ENCODE measurements around the gene PTGER3. TPM values are rescaled to one million over a fixed set of nuclear protein-coding genes. Genes with fewer than 3 reads are reported as not detected.

Gene PTGER3
- total and polyA plus RNA-seq, 10 of the 15 experiments (the other 5 are each of a cell fraction or from before 2014, with no cell fraction given): under 0.01 to 0.04 (median 0.02) TPM; not detected in 7

DNA sequence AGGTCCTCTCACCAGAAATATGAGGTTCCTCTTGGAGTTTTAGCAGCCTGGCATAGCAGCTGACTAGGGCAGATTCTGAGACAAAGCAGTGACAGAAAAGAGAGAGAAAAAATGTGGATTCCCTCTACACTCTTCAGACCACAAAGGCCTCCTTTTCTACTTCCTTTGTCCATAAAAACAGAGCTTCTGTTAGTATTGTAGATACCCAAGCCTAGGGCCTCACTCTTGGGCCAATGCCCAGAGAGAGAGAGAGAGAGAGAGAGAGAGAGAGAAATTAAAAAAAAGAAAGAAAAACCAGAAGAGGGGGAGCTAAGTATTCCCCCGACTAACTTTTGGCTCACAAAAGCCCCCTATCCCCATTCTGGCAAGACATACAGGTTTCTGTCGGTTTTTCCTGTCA lies 35.7 kb upstream of the PTGER3 start:
- Histone ChIP-seq H4K20me1 (ENCODE audit: control insufficient read depth, insufficient read depth) (no peaks in the 10 kb centered on the region), H3K4me2 (ENCODE audit: control insufficient read depth, insufficient read depth) (no peak overlapping the region), H3K4me1 (ENCODE audit: control insufficient read depth, insufficient read depth, low read length) (no peaks in the 10 kb centered on the region), H3K9ac (ENCODE audit: control insufficient read depth, insufficient read depth, low read length) (no peak overlapping the region), H3K4me3 (no peak overlapping the region), H3K9me3 (replicated peaks; ENCODE audit: control insufficient read depth, insufficient read depth, low read length) (no peaks in the 10 kb centered on the region), H3K27ac (ENCODE audit: control insufficient read depth, insufficient read depth) (no peak overlapping the region), H3K27me3 (replicated peaks in 1 of 2; ENCODE audit: control insufficient read depth in 2 of 2, insufficient read depth in 2 of 2, low read length in 1 of 2) (no peaks in the 10 kb centered on the region), H3K36me3 (ENCODE audit: control insufficient read depth in 2 of 2, insufficient read depth in 2 of 2, low read length in 1 of 2) (no peaks in the 10 kb centered on the region), H3K79me2 (ENCODE audit: control insufficient read depth, insufficient read depth, low read length) (peaks cover 27% of the 10 kb centered on the region), H2AFZ (ENCODE audit: control insufficient read depth, low read depth, low read length) (no peak overlapping the region)
- SMC1A ChIA-PET (ENCODE audit: uncharacterized antibody, unreplicated experiment): no interaction called here
- DNase-seq (ENCODE audit: low read depth, low spot score): no peak
- WGBS (ENCODE audit: insufficient coverage, insufficient replicate concordance, low lambda C conversion rate, missing lambda C conversion rate): 66% methylated on average over 2 of the region's 2 CpGs
- no TSS peak for BruUV-seq (replicated peaks)
- CTCF ChIA-PET: no interaction called here
- RAD21 ChIA-PET (ENCODE audit: unreplicated experiment): no interaction called here
- TF ChIP-seq CHD2 (IDR thresholded peaks at IDR 0.05; ENCODE audit: borderline replicate concordance, low read depth, low read length): no peak
- TF ChIP-seq WRNIP1 (IDR thresholded peaks at IDR 0.05; ENCODE audit: borderline replicate concordance, low read depth, low read length): no peak
- TF ChIP-seq POU2F2 (IDR thresholded peaks at IDR 0.05; ENCODE audit: borderline replicate concordance, low read depth, low read length): no peak
- TF ChIP-seq FOXK2 (IDR thresholded peaks at IDR 0.05): no peak
- no peak for TF ChIP-seq EED (IDR thresholded peaks at IDR 0.05; ENCODE audit: low read depth)
- no peak for TF ChIP-seq GATAD2B (conservative IDR thresholded peaks at IDR 0.05; ENCODE audit: low read depth)
- TF ChIP-seq ZNF217 (IDR thresholded peaks at IDR 0.05): no peak
- TF ChIP-seq, protein P1, sequence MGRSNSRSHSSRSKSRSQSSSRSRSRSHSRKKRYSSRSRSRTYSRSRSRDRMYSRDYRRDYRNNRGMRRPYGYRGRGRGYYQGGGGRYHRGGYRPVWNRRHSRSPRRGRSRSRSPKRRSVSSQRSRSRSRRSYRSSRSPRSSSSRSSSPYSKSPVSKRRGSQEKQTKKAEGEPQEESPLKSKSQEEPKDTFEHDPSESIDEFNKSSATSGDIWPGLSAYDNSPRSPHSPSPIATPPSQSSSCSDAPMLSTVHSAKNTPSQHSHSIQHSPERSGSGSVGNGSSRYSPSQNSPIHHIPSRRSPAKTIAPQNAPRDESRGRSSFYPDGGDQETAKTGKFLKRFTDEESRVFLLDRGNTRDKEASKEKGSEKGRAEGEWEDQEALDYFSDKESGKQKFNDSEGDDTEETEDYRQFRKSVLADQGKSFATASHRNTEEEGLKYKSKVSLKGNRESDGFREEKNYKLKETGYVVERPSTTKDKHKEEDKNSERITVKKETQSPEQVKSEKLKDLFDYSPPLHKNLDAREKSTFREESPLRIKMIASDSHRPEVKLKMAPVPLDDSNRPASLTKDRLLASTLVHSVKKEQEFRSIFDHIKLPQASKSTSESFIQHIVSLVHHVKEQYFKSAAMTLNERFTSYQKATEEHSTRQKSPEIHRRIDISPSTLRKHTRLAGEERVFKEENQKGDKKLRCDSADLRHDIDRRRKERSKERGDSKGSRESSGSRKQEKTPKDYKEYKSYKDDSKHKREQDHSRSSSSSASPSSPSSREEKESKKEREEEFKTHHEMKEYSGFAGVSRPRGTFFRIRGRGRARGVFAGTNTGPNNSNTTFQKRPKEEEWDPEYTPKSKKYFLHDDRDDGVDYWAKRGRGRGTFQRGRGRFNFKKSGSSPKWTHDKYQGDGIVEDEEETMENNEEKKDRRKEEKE (IDR thresholded peaks at IDR 0.05): no peak
- no peak for TF ChIP-seq JUNB (IDR thresholded peaks at IDR 0.05)
- no peak for TF ChIP-seq RUNX3 (IDR thresholded peaks at IDR 0.05; ENCODE audit: low read length)
- no peak for TF ChIP-seq ZNF24 (IDR thresholded peaks at IDR 0.05)
- no peak for TF ChIP-seq TBL1XR1 (IDR thresholded peaks at IDR 0.05; ENCODE audit: low read depth, low read length)
- TF ChIP-seq, protein P2, sequence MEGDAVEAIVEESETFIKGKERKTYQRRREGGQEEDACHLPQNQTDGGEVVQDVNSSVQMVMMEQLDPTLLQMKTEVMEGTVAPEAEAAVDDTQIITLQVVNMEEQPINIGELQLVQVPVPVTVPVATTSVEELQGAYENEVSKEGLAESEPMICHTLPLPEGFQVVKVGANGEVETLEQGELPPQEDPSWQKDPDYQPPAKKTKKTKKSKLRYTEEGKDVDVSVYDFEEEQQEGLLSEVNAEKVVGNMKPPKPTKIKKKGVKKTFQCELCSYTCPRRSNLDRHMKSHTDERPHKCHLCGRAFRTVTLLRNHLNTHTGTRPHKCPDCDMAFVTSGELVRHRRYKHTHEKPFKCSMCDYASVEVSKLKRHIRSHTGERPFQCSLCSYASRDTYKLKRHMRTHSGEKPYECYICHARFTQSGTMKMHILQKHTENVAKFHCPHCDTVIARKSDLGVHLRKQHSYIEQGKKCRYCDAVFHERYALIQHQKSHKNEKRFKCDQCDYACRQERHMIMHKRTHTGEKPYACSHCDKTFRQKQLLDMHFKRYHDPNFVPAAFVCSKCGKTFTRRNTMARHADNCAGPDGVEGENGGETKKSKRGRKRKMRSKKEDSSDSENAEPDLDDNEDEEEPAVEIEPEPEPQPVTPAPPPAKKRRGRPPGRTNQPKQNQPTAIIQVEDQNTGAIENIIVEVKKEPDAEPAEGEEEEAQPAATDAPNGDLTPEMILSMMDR (IDR thresholded peaks at IDR 0.05 in 2 of 3, conservative IDR thresholded peaks at IDR 0.05 in 1 of 3; ENCODE audit: control insufficient read depth in 2 of 3, extremely low read depth in 1 of 3, insufficient read depth in 1 of 3, low read depth in 3 of 3, low read length in 3 of 3): no peak
- no peak for TF ChIP-seq MEF2A (IDR thresholded peaks at IDR 0.05; ENCODE audit: insufficient read depth, low read depth, low read length)
- TF ChIP-seq TARDBP (IDR thresholded peaks at IDR 0.05; ENCODE audit: borderline replicate concordance): no peak
- TF ChIP-seq, protein P3, sequence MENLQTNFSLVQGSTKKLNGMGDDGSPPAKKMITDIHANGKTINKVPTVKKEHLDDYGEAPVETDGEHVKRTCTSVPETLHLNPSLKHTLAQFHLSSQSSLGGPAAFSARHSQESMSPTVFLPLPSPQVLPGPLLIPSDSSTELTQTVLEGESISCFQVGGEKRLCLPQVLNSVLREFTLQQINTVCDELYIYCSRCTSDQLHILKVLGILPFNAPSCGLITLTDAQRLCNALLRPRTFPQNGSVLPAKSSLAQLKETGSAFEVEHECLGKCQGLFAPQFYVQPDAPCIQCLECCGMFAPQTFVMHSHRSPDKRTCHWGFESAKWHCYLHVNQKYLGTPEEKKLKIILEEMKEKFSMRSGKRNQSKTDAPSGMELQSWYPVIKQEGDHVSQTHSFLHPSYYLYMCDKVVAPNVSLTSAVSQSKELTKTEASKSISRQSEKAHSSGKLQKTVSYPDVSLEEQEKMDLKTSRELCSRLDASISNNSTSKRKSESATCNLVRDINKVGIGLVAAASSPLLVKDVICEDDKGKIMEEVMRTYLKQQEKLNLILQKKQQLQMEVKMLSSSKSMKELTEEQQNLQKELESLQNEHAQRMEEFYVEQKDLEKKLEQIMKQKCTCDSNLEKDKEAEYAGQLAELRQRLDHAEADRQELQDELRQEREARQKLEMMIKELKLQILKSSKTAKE (IDR thresholded peaks at IDR 0.05; ENCODE audit: low read depth, poor library complexity, severe bottlenecking): no peak
- TF ChIP-seq KLF5 (IDR thresholded peaks at IDR 0.05; ENCODE audit: partially characterized antibody): no peak
- TF ChIP-seq CBFB (IDR thresholded peaks at IDR 0.05; ENCODE audit: low read depth): no peak
- TF ChIP-seq SMARCA5 (IDR thresholded peaks at IDR 0.05): no peak
- POLR2A ChIA-PET: no interaction called here
- in situ Hi-C loops (cut with MboI) (loop anchor here (25.0 kb wide), 1 partner anchor 954 kb away; no protein-coding TSS in a partner anchor), intact Hi-C loops (cut with micrococcal nuclease; ENCODE audit: unreplicated experiment) (no loop called here)
- ATAC-seq: no peak
- no peak for FAIRE-seq

Data from GM12878 (cell line).